Measurements from ENCODE around the gene HNF1A.

HNF1A gene

GRCh38 chr12:120989687-120990086, 11.3 kb downstream of the HNF1A start:
- DNase-seq: no peak

DNA sequence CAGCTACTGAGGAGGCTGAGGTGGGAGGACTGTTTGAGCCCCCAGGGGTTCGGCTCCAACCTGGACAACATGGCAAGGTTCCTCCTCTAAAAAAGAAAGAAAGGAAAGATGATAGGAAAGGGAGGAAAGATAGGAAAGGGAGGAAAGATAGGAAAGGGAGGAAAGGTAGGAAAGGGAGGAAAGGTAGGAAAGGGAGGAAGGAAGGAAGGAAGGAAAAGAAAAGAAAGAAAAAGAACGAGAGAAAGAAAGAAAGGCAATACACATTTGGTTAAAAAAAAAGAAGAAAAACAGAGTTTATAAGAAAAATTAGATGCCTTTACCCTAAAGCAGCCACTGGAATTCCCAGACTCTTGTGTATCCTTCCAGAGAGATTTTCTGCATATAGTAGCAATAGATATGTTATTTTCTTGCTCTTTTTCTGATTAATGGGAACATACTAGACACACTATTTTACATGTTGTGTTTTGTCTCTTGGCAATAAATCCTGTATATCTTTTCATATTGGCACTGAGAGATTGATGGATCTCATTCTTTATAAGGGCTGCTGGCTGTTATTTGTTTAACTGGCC, 12.2 kb downstream of the HNF1A start:
- DNase-seq: no peak

GRCh38 chr12:120991965-120992364, 13.6 kb downstream of the HNF1A start:
- no peak for DNase-seq

GRCh38 chr12:120992989-120993388, 14.6 kb downstream of the HNF1A start:
- no peak for DNase-seq

GRCh38 chr12:120993496-120993895, 15.2 kb downstream of the HNF1A start:
- DNase-seq: no peak

DNA sequence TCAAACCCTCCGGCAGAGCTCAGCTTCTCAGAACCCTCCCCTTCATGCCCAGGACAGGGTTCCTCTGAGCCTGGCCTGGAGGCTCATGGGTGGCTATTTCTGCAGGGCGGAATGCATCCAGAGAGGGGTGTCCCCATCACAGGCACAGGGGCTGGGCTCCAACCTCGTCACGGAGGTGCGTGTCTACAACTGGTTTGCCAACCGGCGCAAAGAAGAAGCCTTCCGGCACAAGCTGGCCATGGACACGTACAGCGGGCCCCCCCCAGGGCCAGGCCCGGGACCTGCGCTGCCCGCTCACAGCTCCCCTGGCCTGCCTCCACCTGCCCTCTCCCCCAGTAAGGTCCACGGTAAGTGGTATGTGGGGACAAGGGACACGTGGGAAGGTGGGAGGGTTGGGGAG, 15.7 kb downstream of the HNF1A start:
- DNase-seq: no peak

GRCh38 chr12:120994589-120995337, 16.4 kb downstream of the HNF1A start:
- no peak for DNase-seq

DNA sequence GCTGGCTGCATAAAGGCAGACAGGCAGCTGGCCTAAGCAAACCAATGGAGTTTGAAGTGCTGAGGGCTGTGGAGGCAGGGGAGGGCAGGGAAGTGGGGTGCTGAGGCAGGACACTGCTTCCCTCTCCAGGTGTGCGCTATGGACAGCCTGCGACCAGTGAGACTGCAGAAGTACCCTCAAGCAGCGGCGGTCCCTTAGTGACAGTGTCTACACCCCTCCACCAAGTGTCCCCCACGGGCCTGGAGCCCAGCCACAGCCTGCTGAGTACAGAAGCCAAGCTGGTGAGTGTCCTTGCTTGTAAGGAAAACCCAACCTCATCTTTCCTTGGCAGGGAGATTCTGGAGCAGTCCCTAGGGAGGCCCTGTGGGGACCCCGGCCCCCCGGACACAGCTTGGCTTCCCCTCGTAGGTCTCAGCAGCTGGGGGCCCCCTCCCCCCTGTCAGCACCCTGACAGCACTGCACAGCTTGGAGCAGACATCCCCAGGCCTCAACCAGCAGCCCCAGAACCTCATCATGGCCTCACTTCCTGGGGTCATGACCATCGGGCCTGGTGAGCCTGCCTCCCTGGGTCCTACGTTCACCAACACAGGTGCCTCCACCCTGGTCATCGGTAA, 17.9 kb downstream of the HNF1A start:
- no peak for DNase-seq

- DNase-seq: no peak
These were observed 19.1 kb downstream of the HNF1A start for GRCh38 chr12:120997448-120997847.

- no peak for DNase-seq
These were observed 20.1 kb downstream of the HNF1A start for GRCh38 chr12:120998435-120998834.

DNA sequence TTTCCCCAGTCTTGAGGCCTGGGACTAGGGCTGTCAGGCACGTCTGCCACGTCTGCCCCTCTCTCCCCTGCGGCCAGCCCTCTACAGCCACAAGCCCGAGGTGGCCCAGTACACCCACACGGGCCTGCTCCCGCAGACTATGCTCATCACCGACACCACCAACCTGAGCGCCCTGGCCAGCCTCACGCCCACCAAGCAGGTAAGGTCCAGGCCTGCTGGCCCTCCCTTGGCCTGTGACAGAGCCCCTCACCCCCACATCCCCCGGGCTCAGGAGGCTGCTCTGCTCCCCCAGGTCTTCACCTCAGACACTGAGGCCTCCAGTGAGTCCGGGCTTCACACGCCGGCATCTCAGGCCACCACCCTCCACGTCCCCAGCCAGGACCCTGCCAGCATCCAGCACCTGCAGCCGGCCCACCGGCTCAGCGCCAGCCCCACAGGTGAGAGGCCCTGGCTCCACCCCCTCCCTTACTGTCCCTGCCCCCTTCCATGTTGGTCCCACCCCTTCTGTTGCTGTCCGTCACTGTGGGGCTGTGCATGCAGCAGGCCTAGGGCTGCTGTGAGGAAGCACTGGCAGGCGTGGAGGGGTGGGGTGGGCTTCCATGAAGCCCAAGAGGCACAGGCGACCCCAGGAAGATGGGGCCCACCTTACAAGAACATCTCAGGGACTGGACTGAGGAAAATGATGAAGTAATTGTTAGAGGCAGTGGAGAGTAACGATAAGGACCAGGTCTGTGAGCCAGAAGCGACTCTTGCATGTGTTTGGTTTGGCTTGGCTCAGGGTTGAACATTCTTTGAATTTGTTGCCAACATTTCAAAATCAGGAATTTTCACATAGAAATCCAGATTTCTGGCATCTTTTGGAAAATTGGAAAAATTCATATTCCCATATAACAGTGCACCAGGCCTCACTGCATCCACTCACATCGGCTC, 21.1 kb downstream of the HNF1A start:
- DNase-seq: no peak

- DNase-seq: no peak
These were observed 22.2 kb downstream of the HNF1A start for GRCh38 chr12:121000530-121000929.

DNA sequence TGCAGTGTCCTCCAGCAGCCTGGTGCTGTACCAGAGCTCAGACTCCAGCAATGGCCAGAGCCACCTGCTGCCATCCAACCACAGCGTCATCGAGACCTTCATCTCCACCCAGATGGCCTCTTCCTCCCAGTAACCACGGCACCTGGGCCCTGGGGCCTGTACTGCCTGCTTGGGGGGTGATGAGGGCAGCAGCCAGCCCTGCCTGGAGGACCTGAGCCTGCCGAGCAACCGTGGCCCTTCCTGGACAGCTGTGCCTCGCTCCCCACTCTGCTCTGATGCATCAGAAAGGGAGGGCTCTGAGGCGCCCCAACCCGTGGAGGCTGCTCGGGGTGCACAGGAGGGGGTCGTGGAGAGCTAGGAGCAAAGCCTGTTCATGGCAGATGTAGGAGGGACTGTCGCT, 22.7 kb downstream of the HNF1A start:
- no peak for DNase-seq

GRCh38 chr12:121001841-121002483, 23.6 kb downstream of the HNF1A start:
- DNase-seq: no peak

DNA sequence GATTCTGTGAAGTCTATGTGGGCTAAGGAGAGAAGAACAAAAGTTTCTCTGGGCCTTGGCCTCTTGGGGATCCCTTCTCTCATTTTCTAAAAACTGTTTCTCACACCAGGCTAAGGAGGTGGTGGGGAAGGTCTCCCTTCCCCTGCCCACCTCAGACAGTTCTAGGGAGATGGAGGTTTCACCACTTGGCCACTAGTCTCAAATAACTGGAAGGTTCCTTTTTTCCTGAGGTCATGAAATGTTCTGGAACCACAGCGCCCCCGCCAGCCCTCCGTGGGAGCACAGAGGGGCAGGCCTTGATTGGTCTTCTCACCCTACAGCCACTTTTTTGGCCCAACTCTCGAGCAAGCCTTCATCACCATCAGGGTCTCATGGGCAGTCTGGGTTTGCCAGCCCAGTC, 25.3 kb downstream of the HNF1A start:
- no peak for DNase-seq

GRCh38 chr12:121004253-121004815, 26.0 kb downstream of the HNF1A start:
- DNase-seq: no peak

- DNase-seq: no peak
These were observed 27.0 kb downstream of the HNF1A start for GRCh38 chr12:121005346-121005815.

DNA sequence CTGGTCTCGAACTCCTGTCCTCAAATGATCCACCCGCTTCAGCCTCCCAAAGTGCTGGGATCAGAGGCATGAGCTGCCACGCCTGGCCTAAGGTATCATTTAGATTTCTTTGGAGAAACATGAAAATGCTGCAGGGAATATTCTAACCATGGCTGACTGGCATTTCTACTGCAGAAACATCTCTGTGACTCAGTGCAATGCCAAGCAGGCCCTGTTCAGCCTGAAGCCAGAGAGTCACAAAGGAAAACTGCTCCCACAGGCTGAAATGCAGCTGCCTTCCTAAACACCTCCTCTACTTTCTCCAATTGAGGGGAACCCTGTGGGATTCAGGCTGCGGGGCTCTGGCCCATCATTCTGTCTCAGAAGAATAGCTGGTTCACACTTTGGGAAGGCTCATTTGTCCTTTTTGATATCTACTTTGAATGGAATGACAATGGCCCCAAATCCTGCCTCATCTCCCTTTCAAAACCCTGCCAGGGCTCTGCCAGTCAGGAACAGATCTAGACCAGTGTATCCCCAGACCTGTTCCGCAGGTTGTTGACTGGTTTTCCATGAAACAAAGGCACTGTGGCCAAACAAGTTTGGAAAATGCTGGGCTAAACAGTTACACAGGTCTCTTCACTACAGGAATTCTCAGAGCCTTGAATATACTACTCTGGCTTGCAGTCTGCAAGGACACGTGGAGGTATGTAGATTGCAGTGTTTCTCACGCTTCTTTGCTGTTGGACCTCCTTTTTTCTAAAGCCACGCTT, 30.2 kb downstream of the HNF1A start:
- no peak for DNase-seq

- no peak for DNase-seq
These were observed 31.4 kb downstream of the HNF1A start for GRCh38 chr12:121009741-121010140.

GRCh38 chr12:121010860-121011259, 32.5 kb downstream of the HNF1A start:
- DNase-seq: no peak

- no peak for DNase-seq
These were observed 33.5 kb downstream of the HNF1A start for GRCh38 chr12:121011820-121012219.

- DNase-seq: no peak
These were observed 35.4 kb downstream of the HNF1A start for GRCh38 chr12:121013715-121014114.
